OCI-LY7 (cell line): ENCODE measurements around the gene DLEC1. TPM values are rescaled to one million over a fixed set of nuclear protein-coding genes. Genes with fewer than 3 reads are reported as not detected.

Source experiments
- BruUV-seq: library from RNA; stranded (reverse); fragments of 400-500 nt; replicated peaks from 2 replicates; lab custom pipeline; 2021; lab: Mats Ljungman, UMichigan
- CTCF ChIA-PET: fragments of 300-600 bp; sonication (Branson Sonifier 250); formaldehyde crosslinking; loops from one replicate; lab custom pipeline; 2022; ENCODE audit warnings: antibody characterized with exemption; ENCODE audit not compliant: unreplicated experiment; lab: Charles Lee
- POLR2A ChIA-PET: fragments of 300-600 bp; sonication (Branson Sonifier 250); formaldehyde crosslinking; loops from one replicate; lab custom pipeline; 2022; ENCODE audit warnings: antibody characterized with exemption; lab: Charles Lee
- DNase-seq: peaks from one replicate; pipeline ENCODE4 v3.0.0-alpha.2; 2015; ENCODE audit warnings: low spot score
- H2AFZ ChIP-seq: fragments of 200-600 bp; sonication (generic), shearing (Covaris generic); 2 replicates; pipeline ENCODE4 v1.6.1; 2014; ENCODE audit warnings: mild to moderate bottlenecking, antibody characterized with exemption, low read length, moderate library complexity
- H3K27ac ChIP-seq: fragments of 200-600 bp; sonication (generic); 2 replicates; pipeline ENCODE4 v1.5.1; 2014; ENCODE audit warnings: mixed run types, low read depth, mild to moderate bottlenecking, moderate library complexity, low read length, inconsistent platforms; ENCODE audit not compliant: poor library complexity, severe bottlenecking
- H3K36me3 ChIP-seq: fragments of 200-600 bp; sonication (generic); 2 replicates; pipeline ENCODE4 v1.6.1; 2014; ENCODE audit warnings: mild to moderate bottlenecking, antibody characterized with exemption, low read length, moderate library complexity, mixed read lengths; ENCODE audit not compliant: insufficient read depth
- H3K4me1 ChIP-seq: fragments of 200-600 bp; sonication (generic); 2 replicates; pipeline ENCODE4 v1.5.1; 2014; ENCODE audit warnings: mild to moderate bottlenecking, low read length; ENCODE audit not compliant: insufficient read depth, poor library complexity, severe bottlenecking
- H3K4me2 ChIP-seq: fragments of 200-600 bp; sonication (generic); 2 replicates; pipeline ENCODE4 v1.6.1; 2014; ENCODE audit warnings: mild to moderate bottlenecking, low read length
- H3K4me3 ChIP-seq: fragments of 200-600 bp; sonication (generic); 2 replicates; pipeline ENCODE4 v1.5.1; 2014; ENCODE audit warnings: mild to moderate bottlenecking, low read depth, low read length; ENCODE audit not compliant: poor library complexity, severe bottlenecking
- H3K79me2 ChIP-seq: fragments of 200-600 bp; sonication (generic); 2 replicates; pipeline ENCODE4 v1.6.1; 2016; ENCODE audit warnings: low read depth, mild to moderate bottlenecking, low read length, moderate library complexity, mixed read lengths; ENCODE audit not compliant: insufficient read depth
- H3K9me2 ChIP-seq: fragments of 200-600 bp; sonication (generic); 2 replicates; pipeline ENCODE4 v1.6.1; 2016; ENCODE audit warnings: mild to moderate bottlenecking, low read length, mixed read lengths; ENCODE audit not compliant: insufficient read depth
- H3K9me3 ChIP-seq: fragments of 200-600 bp; sonication (generic); 2 replicates; pipeline ENCODE4 v1.6.1; 2014; ENCODE audit warnings: mild to moderate bottlenecking, mixed run types, low read length, mixed read lengths
- H4K20me1 ChIP-seq: fragments of 200-600 bp; sonication (generic); 2 replicates; pipeline ENCODE4 v1.6.1; 2014; ENCODE audit warnings: mild to moderate bottlenecking, antibody characterized with exemption, low read length, moderate library complexity, mixed read lengths; ENCODE audit not compliant: insufficient read depth
- EZH2phosphoT487 ChIP-seq: fragments of 200-600 bp; sonication (generic); IDR thresholded peaks from 2 replicates; pipeline ENCODE4 v1.6.1; 2018; ENCODE audit warnings: low read depth, borderline replicate concordance, mild to moderate bottlenecking, mixed run types, antibody characterized with exemption, low read length, moderate library complexity, mixed read lengths
- intact Hi-C: fragments of 100-400 bp; cut with micrococcal nuclease; formaldehyde crosslinking; loops from one replicate; pipeline ENCODE4 v1.10.0; 2022; ENCODE audit not compliant: unreplicated experiment
- total RNA-seq, 2 experiments: library from RNA; depleted of rRNA in 1 of 2; stranded (reverse); fragments of >200 nt in 1 of 2; shearing (Covaris generic) in 1 of 2; gene quantifications; 2 replicates each; pipeline ENCODE4 v1.2.3, GENCODE V29; 2014 to 2022
- TF ChIP-seq, protein P1 (sequence below): fragments of 200-600 bp; sonication (generic); conservative IDR thresholded peaks from 2 replicates; pipeline ENCODE4 v1.5.1; 2014; ENCODE audit warnings: mild to moderate bottlenecking, antibody characterized with exemption, low read length, moderate library complexity, mixed read lengths

DLEC1 gene
- total RNA-seq, 2 experiments from 2014 or later, result 0.13 TPM; not detected in 1

GRCh38 chr3:38018296-38019266 is 20.4 kb upstream of the DLEC1 start:
- no peak for DNase-seq
- H3K36me3 ChIP-seq, result no peaks in the 10 kb centered on the region
- intact Hi-C loops, result no loop called here
- peaks cover 5% of the 10 kb centered on the region for H3K4me1 ChIP-seq
- no peaks in the 10 kb centered on the region for H4K20me1 ChIP-seq
- no peak overlapping the region for H3K27ac ChIP-seq
- no peak overlapping the region for H2AFZ ChIP-seq
- no peaks in the 10 kb centered on the region for H3K9me2 ChIP-seq
- no peaks in the 10 kb centered on the region for H3K79me2 ChIP-seq
- BruUV-seq, result no TSS peak
- H3K4me3 ChIP-seq, result no peak overlapping the region
- H3K9me3 ChIP-seq, result no peaks in the 10 kb centered on the region
- no peak overlapping the region for H3K4me2 ChIP-seq
- CTCF ChIA-PET, result no interaction called here
- TF ChIP-seq, protein P1, sequence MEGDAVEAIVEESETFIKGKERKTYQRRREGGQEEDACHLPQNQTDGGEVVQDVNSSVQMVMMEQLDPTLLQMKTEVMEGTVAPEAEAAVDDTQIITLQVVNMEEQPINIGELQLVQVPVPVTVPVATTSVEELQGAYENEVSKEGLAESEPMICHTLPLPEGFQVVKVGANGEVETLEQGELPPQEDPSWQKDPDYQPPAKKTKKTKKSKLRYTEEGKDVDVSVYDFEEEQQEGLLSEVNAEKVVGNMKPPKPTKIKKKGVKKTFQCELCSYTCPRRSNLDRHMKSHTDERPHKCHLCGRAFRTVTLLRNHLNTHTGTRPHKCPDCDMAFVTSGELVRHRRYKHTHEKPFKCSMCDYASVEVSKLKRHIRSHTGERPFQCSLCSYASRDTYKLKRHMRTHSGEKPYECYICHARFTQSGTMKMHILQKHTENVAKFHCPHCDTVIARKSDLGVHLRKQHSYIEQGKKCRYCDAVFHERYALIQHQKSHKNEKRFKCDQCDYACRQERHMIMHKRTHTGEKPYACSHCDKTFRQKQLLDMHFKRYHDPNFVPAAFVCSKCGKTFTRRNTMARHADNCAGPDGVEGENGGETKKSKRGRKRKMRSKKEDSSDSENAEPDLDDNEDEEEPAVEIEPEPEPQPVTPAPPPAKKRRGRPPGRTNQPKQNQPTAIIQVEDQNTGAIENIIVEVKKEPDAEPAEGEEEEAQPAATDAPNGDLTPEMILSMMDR, result no peak
- no peak for TF ChIP-seq EZH2phosphoT487
- POLR2A ChIA-PET, result no interaction called here

GRCh38 chr3:38019658-38020341 is 19.2 kb upstream of the DLEC1 start:
- CTCF ChIA-PET, result no interaction called here
- TF ChIP-seq EZH2phosphoT487, result no peak
- TF ChIP-seq, protein P1, result no peak
- Histone ChIP-seq H4K20me1 (no peaks in the 10 kb centered on the region), H2AFZ (no peak overlapping the region), H3K4me3 (no peak overlapping the region), H3K36me3 (no peaks in the 10 kb centered on the region), H3K9me3 (no peaks in the 10 kb centered on the region), H3K79me2 (no peaks in the 10 kb centered on the region), H3K4me2 (no peak overlapping the region), H3K9me2 (no peaks in the 10 kb centered on the region), H3K4me1 (peaks cover 10% of the 10 kb centered on the region), H3K27ac (no peak overlapping the region)
- no TSS peak for BruUV-seq
- POLR2A ChIA-PET, result no interaction called here
- no peak for DNase-seq
- intact Hi-C loops, result no loop called here
